GM10847 (cell line): Measurements from ENCODE around the gene HYAL2.
A peak's percentile ranks its signal among the peaks of the same experiment; 100 is the strongest.

Experiments used
- POLR2A ChIP-seq: IDR thresholded peaks from 2 replicates; pipeline ENCODE4 v1.6.1; 2011; ENCODE audit not compliant: insufficient read length; ENCODE audit errors: extremely low read depth

HYAL2 gene

GRCh38 chr3:50339485-50340146, 17.1 kb upstream of the HYAL2 start:
- TF ChIP-seq POLR2A, result no peak

GRCh38 chr3:50338965-50339364, 16.4 kb upstream of the HYAL2 start:
- no peak for TF ChIP-seq POLR2A

- peak; percentile 75 for TF ChIP-seq POLR2A
Observed at GRCh38 chr3:50337175-50337861, 14.8 kb upstream of the HYAL2 start.

- TF ChIP-seq POLR2A, result no peak
Observed at GRCh38 chr3:50336452-50337174, 14.1 kb upstream of the HYAL2 start.

- no peak for TF ChIP-seq POLR2A
Observed at GRCh38 chr3:50334339-50335075, 12.0 kb upstream of the HYAL2 start.

- TF ChIP-seq POLR2A, result no peak
Observed at GRCh38 chr3:50333744-50334328, 11.3 kb upstream of the HYAL2 start.

GRCh38 chr3:50331364-50331907, 8.9 kb upstream of the HYAL2 start:
- TF ChIP-seq POLR2A, result no peak

- no peak for TF ChIP-seq POLR2A
Observed at GRCh38 chr3:50330330-50330729, 7.8 kb upstream of the HYAL2 start.

- TF ChIP-seq POLR2A, result peak; percentile 74
Observed at GRCh38 chr3:50327943-50328691, 5.6 kb upstream of the HYAL2 start, which contains the start of gene TUSC2. Gene TUSC2, minus strand, starts transcription at chr3:50328223. Its CDS starts 124 bp downstream, at chr3:50328099.

GRCh38 chr3:50327129-50327528, 4.6 kb upstream of the HYAL2 start:
- TF ChIP-seq POLR2A, result no peak

GRCh38 chr3:50326182-50326541, 3.6 kb upstream of the HYAL2 start:
- no peak for TF ChIP-seq POLR2A

GRCh38 chr3:50325497-50326181, 3.1 kb upstream of the HYAL2 start:
- TF ChIP-seq POLR2A, result no peak

GRCh38 chr3:50325113-50325480, 2.6 kb upstream of the HYAL2 start:
- TF ChIP-seq POLR2A, result no peak

- TF ChIP-seq POLR2A, result no peak
Observed at GRCh38 chr3:50324351-50325112, 2.0 kb upstream of the HYAL2 start.
